Keratinocyte (primary cell): ENCODE results near the gene FAM3B. TPM values are rescaled to one million over a fixed set of nuclear protein-coding genes. Genes with fewer than 3 reads are reported as not detected.

Source experiments
- DNase-seq: peaks from one replicate; pipeline ENCODE4 v3.0.0-alpha.2; 2011; ENCODE audit warnings: low read depth, missing footprints, low spot score
- FAIRE-seq: peaks from 2 replicates; lab custom pipeline; 2011; peaks lifted over from hg19 to GRCh38; lab: Jason Lieb, UNC
- H2AFZ ChIP-seq: 2 replicates; pipeline ENCODE4 v1.6.0; 2012; ENCODE audit warnings: low read length, control low read depth, inconsistent platforms; ENCODE audit not compliant: control insufficient read depth
- H3K27ac ChIP-seq: 2 replicates; pipeline ENCODE4 v1.5.1; 2011; ENCODE audit warnings: low read length; ENCODE audit not compliant: control insufficient read depth, insufficient read depth
- H3K27me3 ChIP-seq: 3 replicates; pipeline ENCODE4 v1.6.0; 2011; ENCODE audit warnings: low read length; ENCODE audit not compliant: control insufficient read depth, insufficient read depth; ENCODE audit errors: extremely low read depth
- H3K36me3 ChIP-seq, 2 experiments: 2 replicates in 1 of 2; 3 replicates in 1 of 2; pipeline ENCODE4 v1.5.1; 2011; ENCODE audit warnings: low read length in 2 of 2, mild to moderate bottlenecking in 1 of 2; ENCODE audit not compliant: control insufficient read depth in 2 of 2, insufficient read depth in 2 of 2; ENCODE audit errors: extremely low read depth in 1 of 2
- H3K4me1 ChIP-seq: 3 replicates; pipeline ENCODE4 v1.5.1; 2011; ENCODE audit warnings: low read length; ENCODE audit not compliant: control insufficient read depth, insufficient read depth; ENCODE audit errors: extremely low read depth
- H3K4me2 ChIP-seq: 3 replicates; pipeline ENCODE4 v1.6.0; 2011; ENCODE audit warnings: low read depth, low read length; ENCODE audit not compliant: control insufficient read depth, insufficient read depth; ENCODE audit errors: extremely low read depth
- H3K4me3 ChIP-seq, 3 experiments: fragments of 200-600 bp in 1 of 3; sonication (generic) in 1 of 3; 2 replicates in 2 of 3; 3 replicates in 1 of 3; pipeline ENCODE4 v1.5.1; 2011 to 2016; ENCODE audit warnings: low read length in 3 of 3, mild to moderate bottlenecking in 3 of 3, control low read depth in 2 of 3, inconsistent platforms in 1 of 3, low read depth in 1 of 3, mixed read lengths in 1 of 3, mixed run types in 1 of 3, moderate library complexity in 1 of 3; ENCODE audit not compliant: control insufficient read depth in 2 of 3, insufficient read depth in 2 of 3; ENCODE audit errors: extremely low read depth in 1 of 3
- H3K79me2 ChIP-seq: 2 replicates; pipeline ENCODE4 v1.6.0; 2012; ENCODE audit warnings: low read length; ENCODE audit not compliant: control insufficient read depth, insufficient read depth
- H3K9ac ChIP-seq: 3 replicates; pipeline ENCODE4 v1.6.0; 2011; ENCODE audit warnings: low read length; ENCODE audit not compliant: control insufficient read depth, insufficient read depth; ENCODE audit errors: extremely low read depth
- H3K9me1 ChIP-seq: 3 replicates; pipeline ENCODE4 v1.6.0; 2011; ENCODE audit warnings: low read length; ENCODE audit not compliant: control insufficient read depth, insufficient read depth; ENCODE audit errors: extremely low read depth
- H3K9me3 ChIP-seq: 2 replicates; pipeline ENCODE4 v1.5.1; 2012; ENCODE audit warnings: low read depth, low read length; ENCODE audit not compliant: control insufficient read depth
- H4K20me1 ChIP-seq: 3 replicates; pipeline ENCODE4 v1.6.0; 2011; ENCODE audit warnings: low read length; ENCODE audit not compliant: control insufficient read depth, insufficient read depth; ENCODE audit errors: extremely low read depth
- CTCF ChIP-seq, 3 experiments: IDR thresholded peaks in 1 of 3; conservative IDR thresholded peaks in 1 of 3; optimal IDR thresholded peaks in 1 of 3; 2 replicates in 2 of 3; 3 replicates in 1 of 3; pipeline versions ENCODE3 to v1.5.1; 2011; ENCODE audit warnings: low read length in 3 of 3, mild to moderate bottlenecking in 3 of 3, moderate library complexity in 2 of 3, control low read depth in 1 of 3, inconsistent platforms in 1 of 3; ENCODE audit not compliant: insufficient read depth in 2 of 3; ENCODE audit errors: extremely low read depth in 1 of 3
- EZH2 ChIP-seq: IDR thresholded peaks from one replicate; pipeline ENCODE4 v1.6.1; 2012; ENCODE audit warnings: inconsistent platforms, mild to moderate bottlenecking, low read length, moderate library complexity
- dilution Hi-C: fragments of 300-500 bp; cut with MboI; formaldehyde crosslinking; loops from one replicate; pipeline ENCODE4 v1.7.0; 2020; ENCODE audit warnings: low sequenced_read_pairs; ENCODE audit not compliant: extremely low pct_ligation_motif_present
- polyA plus RNA-seq, 5 experiments: library from polyadenylated mRNA; depleted of rRNA in 3 of 5; stranded (reverse) in 3 of 5; stranded (forward) in 1 of 5; unstranded in 1 of 5; fragments of >200 nt; gene quantifications; 1 replicate in 1 of 5; 2 replicates in 3 of 5; 3 replicates in 1 of 5; pipeline versions ENCODE4 v1.2.1 to v1.2.3, GENCODE V29; 2011 to 2012; ENCODE audit warnings: missing spikeins in 2 of 5, low read depth in 1 of 5, low replicate concordance in 1 of 5

FAM3B gene
- polyA plus RNA-seq, 1 donor (not counting 4 experiments of a cell fraction or from before 2014, with no cell fraction given) = not detected

GRCh38 chr21:41302976-41303375 is 13.6 kb upstream of the FAM3B start:
- no peak for FAIRE-seq
- dilution Hi-C loops = no loop called here

GRCh38 chr21:41304068-41304720 is 12.4 kb upstream of the FAM3B start:
- no peak overlapping the region for H3K9ac ChIP-seq
- H2AFZ ChIP-seq = no peak overlapping the region
- no peak overlapping the region for H3K4me3 ChIP-seq
- FAIRE-seq (no peak), DNase-seq (no peak)
- no peak overlapping the region for H3K4me2 ChIP-seq
- H4K20me1 ChIP-seq = no peaks in the 10 kb centered on the region
- no peak overlapping the region for H3K27ac ChIP-seq
- no peaks in the 10 kb centered on the region for H3K27me3 ChIP-seq
- H3K79me2 ChIP-seq = no peaks in the 10 kb centered on the region
- dilution Hi-C loops = no loop called here
- no peaks in the 10 kb centered on the region for H3K9me1 ChIP-seq
- H3K36me3 ChIP-seq = no peaks in the 10 kb centered on the region
- no peaks in the 10 kb centered on the region for H3K4me1 ChIP-seq
- TF ChIP-seq EZH2 (no peak), CTCF (optimal IDR thresholded peaks at IDR 0.05 in 1 of 3, IDR thresholded peaks at IDR 0.05 in 1 of 3, conservative IDR thresholded peaks at IDR 0.05 in 1 of 3; ENCODE audit: extremely low read depth in 1 of 3, insufficient read depth in 2 of 3, low read length in 3 of 3) (no peak)
- H3K9me3 ChIP-seq = no peaks in the 10 kb centered on the region

More at GRCh38 chr21:41302976-41303375, 13.6 kb upstream of the FAM3B start:
- H3K27me3 ChIP-seq = no peaks in the 10 kb centered on the region
- no peak overlapping the region for H3K27ac ChIP-seq
- H2AFZ ChIP-seq = no peak overlapping the region
- TF ChIP-seq EZH2 (no peak), CTCF (optimal IDR thresholded peaks at IDR 0.05 in 1 of 3, IDR thresholded peaks at IDR 0.05 in 1 of 3, conservative IDR thresholded peaks at IDR 0.05 in 1 of 3; ENCODE audit: extremely low read depth in 1 of 3, insufficient read depth in 2 of 3, low read length in 3 of 3) (no peak)
- no peak overlapping the region for H3K9ac ChIP-seq
- no peaks in the 10 kb centered on the region for H3K9me1 ChIP-seq
- DNase-seq = no peak
- H3K36me3 ChIP-seq = no peaks in the 10 kb centered on the region
- H3K4me1 ChIP-seq = no peaks in the 10 kb centered on the region
- no peak overlapping the region for H3K4me3 ChIP-seq
- no peaks in the 10 kb centered on the region for H3K9me3 ChIP-seq
- no peaks in the 10 kb centered on the region for H4K20me1 ChIP-seq
- H3K79me2 ChIP-seq = no peaks in the 10 kb centered on the region
- H3K4me2 ChIP-seq = no peak overlapping the region
